Choroid plexus epithelial cell (primary cell): ENCODE measurements around the gene THRA.

Experiments used
- DNase-seq: peaks from one replicate; pipeline ENCODE4 v3.0.0-alpha.2; 2010; ENCODE audit warnings: low read depth
- H3K4me3 ChIP-seq: 2 replicates; pipeline ENCODE4 v1.5.1; 2011; ENCODE audit warnings: low read depth, mild to moderate bottlenecking, control low read depth, low read length, moderate library complexity
- CTCF ChIP-seq: conservative IDR thresholded peaks from 2 replicates; pipeline ENCODE4 v1.5.1; 2011; ENCODE audit warnings: low read depth, mild to moderate bottlenecking, control low read depth, inconsistent platforms, low read length, moderate library complexity

Gene THRA

GRCh38 chr17:40097087-40097486, 34.3 kb downstream of the THRA start:
- no peak for TF ChIP-seq CTCF
- no peak for DNase-seq
- no peak overlapping the region for H3K4me3 ChIP-seq

- peak; percentile 56 for DNase-seq
- TF ChIP-seq CTCF = no peak
- H3K4me3 ChIP-seq = peak overlapping the region; percentile 42
Observed at GRCh38 chr17:40097931-40098845, 35.4 kb downstream of the THRA start.

GRCh38 chr17:40098846-40099618, 36.3 kb downstream of the THRA start:
- peak; percentile 99 for DNase-seq
- TF ChIP-seq CTCF = no peak
- H3K4me3 ChIP-seq = peak overlapping the region; percentile 83

GRCh38 chr17:40099619-40100418, 37.1 kb downstream of the THRA start:
- peak overlapping the region; percentile 83 for H3K4me3 ChIP-seq
- TF ChIP-seq CTCF = no peak
- no peak for DNase-seq

- TF ChIP-seq CTCF = no peak
- DNase-seq = no peak
- H3K4me3 ChIP-seq = peak within 1 kb of the TSS; percentile 83
Observed at GRCh38 chr17:40100419-40100668, 37.6 kb downstream of the THRA start, which contains the start of gene NR1D1. Gene NR1D1, minus strand, starts transcription at chr17:40100589. Its CDS starts 495 bp downstream, at chr17:40100094.

- H3K4me3 ChIP-seq = peak overlapping the region; percentile 83
- peak; percentile 99 for DNase-seq
- no peak for TF ChIP-seq CTCF
Observed at GRCh38 chr17:40100669-40101366, 38.1 kb downstream of the THRA start.
